OCI-LY1 (cell line): ENCODE measurements around the gene CIDEA.
"Not testable (repeated sequence)": the region's sequence is repeated elsewhere in the genome, so short reads cannot be mapped to it uniquely, and the experiment has no call there.

ENCODE experiments used
- H2AFZ ChIP-seq: fragments of 200-600 bp; sonication (generic), shearing (Covaris generic); 2 replicates; pipeline ENCODE4 v1.6.0; 2014; ENCODE audit warnings: antibody characterized with exemption, mild to moderate bottlenecking, low read length
- H3F3A ChIP-seq: fragments of 200-600 bp; sonication (generic), shearing (Covaris generic); 2 replicates; pipeline ENCODE4 v1.6.0; 2014; ENCODE audit warnings: mild to moderate bottlenecking, antibody characterized with exemption, low read length, moderate library complexity; ENCODE audit not compliant: insufficient read depth
- H3K27ac ChIP-seq: fragments of 200-600 bp; sonication (generic); 2 replicates; pipeline ENCODE4 v1.5.1; 2014; ENCODE audit warnings: low read length, mixed run types, mild to moderate bottlenecking, low read depth; ENCODE audit not compliant: poor library complexity, severe bottlenecking
- H3K27me3 ChIP-seq: fragments of 200-600 bp; sonication (generic); 2 replicates; pipeline ENCODE4 v1.6.0; 2014; ENCODE audit warnings: antibody characterized with exemption, mild to moderate bottlenecking, low read length, moderate library complexity; ENCODE audit not compliant: insufficient read depth
- H3K36me3 ChIP-seq: fragments of 200-600 bp; sonication (generic); 2 replicates; pipeline ENCODE4 v1.6.1; 2014; ENCODE audit warnings: mild to moderate bottlenecking, antibody characterized with exemption, low read length, moderate library complexity, mixed read lengths; ENCODE audit not compliant: insufficient read depth
- H3K4me1 ChIP-seq: fragments of 200-600 bp; sonication (generic); 2 replicates; pipeline ENCODE4 v1.5.1; 2014; ENCODE audit warnings: mild to moderate bottlenecking, low read length, moderate library complexity; ENCODE audit not compliant: insufficient read depth, severe bottlenecking
- H3K4me2 ChIP-seq: fragments of 200-600 bp; sonication (generic), shearing (Covaris generic); 2 replicates; pipeline ENCODE4 v1.6.1; 2014; ENCODE audit warnings: low read length
- H3K4me3 ChIP-seq: fragments of 200-600 bp; sonication (generic); 2 replicates; pipeline ENCODE4 v1.5.1; 2014; ENCODE audit warnings: low read length, low read depth, mild to moderate bottlenecking, mixed read lengths; ENCODE audit not compliant: poor library complexity, severe bottlenecking
- H3K79me2 ChIP-seq: fragments of 200-600 bp; shearing (Covaris generic); 2 replicates; pipeline ENCODE4 v1.6.1; 2016; ENCODE audit warnings: mixed run types, low read length, mixed read lengths; ENCODE audit not compliant: insufficient read depth
- H3K9ac ChIP-seq: fragments of 200-600 bp; sonication (generic), shearing (Covaris generic); 2 replicates; pipeline ENCODE4 v1.6.1; 2014; ENCODE audit warnings: mild to moderate bottlenecking, low read length, mixed read lengths
- H3K9me2 ChIP-seq: fragments of 200-600 bp; sonication (generic), shearing (Covaris generic); 2 replicates; pipeline ENCODE4 v1.6.1; 2014; ENCODE audit warnings: low read depth, mild to moderate bottlenecking, low read length, mixed read lengths
- H3K9me3 ChIP-seq: fragments of 200-600 bp; shearing (Covaris generic); 2 replicates; pipeline ENCODE4 v1.6.1; 2014; ENCODE audit warnings: low read length, mixed read lengths
- H4K20me1 ChIP-seq: fragments of 200-600 bp; sonication (generic), shearing (Covaris generic); 2 replicates; pipeline ENCODE4 v1.6.0; 2016; ENCODE audit warnings: mild to moderate bottlenecking, low read length; ENCODE audit not compliant: insufficient read depth

The CIDEA gene

DNA sequence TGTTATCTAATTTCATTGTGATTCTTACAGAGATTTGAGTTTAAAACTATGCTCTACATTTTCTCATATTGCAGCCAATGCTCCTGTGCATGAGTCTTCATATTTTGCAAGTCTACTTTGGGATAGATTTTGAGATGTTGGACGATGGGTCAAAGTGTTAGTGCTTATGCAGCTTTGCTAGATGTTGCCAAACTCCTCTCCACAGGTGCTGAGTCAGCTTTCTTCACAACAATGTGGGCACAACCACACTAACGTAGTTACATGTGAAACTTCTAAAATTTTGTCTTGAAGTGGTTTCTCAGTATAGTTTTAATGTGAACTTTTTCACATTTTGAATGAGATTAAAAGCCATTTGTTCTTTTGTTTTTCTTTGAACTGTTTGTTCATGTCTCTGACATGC is 32.1 kb upstream of the CIDEA start:
- not testable (repeated sequence) for H3K9me3 ChIP-seq, H3K36me3 ChIP-seq, H3K9ac ChIP-seq, H3K4me3 ChIP-seq, H3K79me2 ChIP-seq, H4K20me1 ChIP-seq, H3K27me3 ChIP-seq, H3K4me2 ChIP-seq, H3K9me2 ChIP-seq, H3K4me1 ChIP-seq, H2AFZ ChIP-seq, H3K27ac ChIP-seq, H3F3A ChIP-seq

- H2AFZ ChIP-seq, H3K79me2 ChIP-seq, H3K9me2 ChIP-seq, H3F3A ChIP-seq, H3K36me3 ChIP-seq, H3K4me3 ChIP-seq, H4K20me1 ChIP-seq, H3K27ac ChIP-seq, H3K9ac ChIP-seq, H3K27me3 ChIP-seq, H3K9me3 ChIP-seq, H3K4me2 ChIP-seq, H3K4me1 ChIP-seq: not testable (repeated sequence)
Observed at GRCh38 chr18:12223326-12223725, 30.8 kb upstream of the CIDEA start.

DNA sequence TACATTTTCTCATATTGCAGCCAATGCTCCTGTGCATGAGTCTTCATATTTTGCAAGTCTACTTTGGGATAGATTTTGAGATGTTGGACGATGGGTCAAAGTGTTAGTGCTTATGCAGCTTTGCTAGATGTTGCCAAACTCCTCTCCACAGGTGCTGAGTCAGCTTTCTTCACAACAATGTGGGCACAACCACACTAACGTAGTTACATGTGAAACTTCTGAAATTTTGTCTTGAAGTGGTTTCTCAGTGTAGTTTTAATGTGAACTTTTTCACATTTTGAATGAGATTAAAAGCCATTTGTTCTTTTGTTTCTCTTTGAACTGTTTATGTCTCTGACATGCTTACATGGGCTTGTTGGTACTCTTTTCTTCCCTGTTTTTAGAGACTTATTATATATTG is 27.4 kb upstream of the CIDEA start:
- not testable (repeated sequence) for H3K9ac ChIP-seq, H3K9me3 ChIP-seq, H3K27me3 ChIP-seq, H3K79me2 ChIP-seq, H3K27ac ChIP-seq, H3K4me1 ChIP-seq, H3K36me3 ChIP-seq, H3K4me3 ChIP-seq, H4K20me1 ChIP-seq, H2AFZ ChIP-seq, H3K9me2 ChIP-seq, H3F3A ChIP-seq, H3K4me2 ChIP-seq

- not testable (repeated sequence) for H3K9me2 ChIP-seq, H3K4me1 ChIP-seq, H3K4me2 ChIP-seq, H3K4me3 ChIP-seq, H3K9ac ChIP-seq, H3K9me3 ChIP-seq, H4K20me1 ChIP-seq, H2AFZ ChIP-seq, H3K79me2 ChIP-seq, H3K36me3 ChIP-seq, H3K27me3 ChIP-seq, H3F3A ChIP-seq, H3K27ac ChIP-seq
Observed at GRCh38 chr18:12227399-12228186, 26.6 kb upstream of the CIDEA start.

GRCh38 chr18:12228308-12228707 is 25.9 kb upstream of the CIDEA start:
- not testable (repeated sequence) for H3K27ac ChIP-seq, H3K9me2 ChIP-seq, H3K4me3 ChIP-seq, H3K27me3 ChIP-seq, H3F3A ChIP-seq, H4K20me1 ChIP-seq, H3K9ac ChIP-seq, H3K9me3 ChIP-seq, H2AFZ ChIP-seq, H3K79me2 ChIP-seq, H3K36me3 ChIP-seq, H3K4me1 ChIP-seq, H3K4me2 ChIP-seq

DNA sequence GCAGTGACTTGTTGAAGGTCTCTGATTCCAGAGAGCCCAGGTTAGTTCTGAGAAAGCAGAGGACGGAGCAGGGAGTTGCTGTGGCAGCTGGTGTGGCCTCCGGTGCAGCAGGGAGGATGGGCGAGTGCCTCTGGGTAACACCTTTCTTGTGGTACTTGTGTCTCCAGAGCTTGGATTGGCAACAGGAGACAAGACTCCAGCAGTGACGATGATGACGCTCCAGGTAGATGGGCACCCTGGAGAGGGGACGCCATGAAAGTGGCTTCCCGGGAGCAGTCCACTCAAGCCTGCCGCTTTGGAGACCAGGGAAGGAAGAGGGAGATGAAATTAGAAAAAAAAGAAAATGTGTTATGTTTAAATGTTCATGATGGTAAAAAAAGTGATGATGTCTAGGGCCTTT is 23.6 kb upstream of the CIDEA start:
- not testable (repeated sequence) for H3K36me3 ChIP-seq, H3K9me3 ChIP-seq, H3K4me3 ChIP-seq, H3K9ac ChIP-seq, H3F3A ChIP-seq, H4K20me1 ChIP-seq, H2AFZ ChIP-seq, H3K9me2 ChIP-seq, H3K4me1 ChIP-seq, H3K79me2 ChIP-seq, H3K4me2 ChIP-seq, H3K27me3 ChIP-seq, H3K27ac ChIP-seq
